ENCODE data around the gene AQP5. TPM values are rescaled to one million over a fixed set of nuclear protein-coding genes. Genes with fewer than 3 reads are reported as not detected.

AQP5 gene
- polyA plus RNA-seq, 4 donors, result 0.12 TPM; not detected in 2

- no peak for FAIRE-seq
- Histone ChIP-seq H3K9me3 (ENCODE audit: control insufficient read depth in 2 of 2, insufficient read depth in 1 of 2, low read depth in 1 of 2, low read length in 1 of 2) (no peaks in the 10 kb centered on the region), H3K27ac (ENCODE audit: low read depth in 1 of 3, low read length in 2 of 3) (no peak overlapping the region), H3K4me3 (ENCODE audit: low read depth in 1 of 3, low read length in 3 of 3) (no peak overlapping the region), H3K27me3 (ENCODE audit: control insufficient read depth in 3 of 3, insufficient read depth in 3 of 3, low read length in 3 of 3) (no peaks in the 10 kb centered on the region), H3K4me1 (ENCODE audit: control insufficient read depth in 3 of 3, insufficient read depth in 2 of 3, low read depth in 1 of 3, low read length in 2 of 3) (no peaks in the 10 kb centered on the region), H3K36me3 (ENCODE audit: control insufficient read depth in 3 of 3, insufficient read depth in 2 of 3, low read depth in 1 of 3, low read length in 3 of 3) (no peaks in the 10 kb centered on the region)
- DNase-seq, result no peak
Measured at GRCh38 chr12:49939307-49939706, 22.4 kb upstream of the AQP5 start.

- FAIRE-seq (no peak), DNase-seq (no peak)
- H3K4me1 ChIP-seq (ENCODE audit: control insufficient read depth in 3 of 3, insufficient read depth in 2 of 3, low read depth in 1 of 3, low read length in 2 of 3), result no peaks in the 10 kb centered on the region
- no peaks in the 10 kb centered on the region for H3K9me3 ChIP-seq (ENCODE audit: control insufficient read depth in 2 of 2, insufficient read depth in 1 of 2, low read depth in 1 of 2, low read length in 1 of 2)
- H3K27ac ChIP-seq (ENCODE audit: low read depth in 1 of 3, low read length in 2 of 3), result no peak overlapping the region
- H3K36me3 ChIP-seq (ENCODE audit: control insufficient read depth in 3 of 3, insufficient read depth in 2 of 3, low read depth in 1 of 3, low read length in 3 of 3), result no peaks in the 10 kb centered on the region
- 92 to 100% (median 100%) methylated on average over 1 of the region's 1 CpG for WGBS, 3 donors
- no peak overlapping the region for H3K4me3 ChIP-seq (ENCODE audit: low read depth in 1 of 3, low read length in 3 of 3)
- peaks cover 0 to 2% (median 0%) of the 10 kb centered on the region in 3 donors for H3K27me3 ChIP-seq (ENCODE audit: control insufficient read depth in 3 of 3, insufficient read depth in 3 of 3, low read length in 3 of 3)
Measured at GRCh38 chr12:49939707-49940106, 22.0 kb upstream of the AQP5 start.

- FAIRE-seq (no peak), DNase-seq (no peak)
- peaks cover 0 to 3% (median 0%) of the 10 kb centered on the region in 3 donors for H3K4me1 ChIP-seq (ENCODE audit: control insufficient read depth in 3 of 3, insufficient read depth in 2 of 3, low read depth in 1 of 3, low read length in 2 of 3)
- no peaks in the 10 kb centered on the region for H3K36me3 ChIP-seq (ENCODE audit: control insufficient read depth in 3 of 3, insufficient read depth in 2 of 3, low read depth in 1 of 3, low read length in 3 of 3)
- H3K27ac ChIP-seq (ENCODE audit: low read depth in 1 of 3, low read length in 2 of 3), result no peak overlapping the region
- peaks cover 0 to 4% (median 0%) of the 10 kb centered on the region in 3 donors for H3K27me3 ChIP-seq (ENCODE audit: control insufficient read depth in 3 of 3, insufficient read depth in 3 of 3, low read length in 3 of 3)
- H3K9me3 ChIP-seq (ENCODE audit: control insufficient read depth in 2 of 2, insufficient read depth in 1 of 2, low read depth in 1 of 2, low read length in 1 of 2), result no peaks in the 10 kb centered on the region
- 85 to 91% (median 89%) methylated on average over 13 of the region's 13 CpGs for WGBS, 3 donors
- H3K4me3 ChIP-seq (ENCODE audit: low read depth in 1 of 3, low read length in 3 of 3), result no peak overlapping the region
Measured at GRCh38 chr12:49941556-49942511, 19.8 kb upstream of the AQP5 start.

- Histone ChIP-seq H3K4me1 (ENCODE audit: control insufficient read depth in 3 of 3, insufficient read depth in 2 of 3, low read depth in 1 of 3, low read length in 2 of 3) (peaks cover 0 to 3% (median 0%) of the 10 kb centered on the region in 3 donors), H3K27me3 (ENCODE audit: control insufficient read depth in 3 of 3, insufficient read depth in 3 of 3, low read length in 3 of 3) (peaks cover 0 to 4% (median 0%) of the 10 kb centered on the region in 3 donors), H3K9me3 (ENCODE audit: control insufficient read depth in 2 of 2, insufficient read depth in 1 of 2, low read depth in 1 of 2, low read length in 1 of 2) (no peaks in the 10 kb centered on the region), H3K27ac (ENCODE audit: low read depth in 1 of 3, low read length in 2 of 3) (no peak overlapping the region), H3K36me3 (ENCODE audit: control insufficient read depth in 3 of 3, insufficient read depth in 2 of 3, low read depth in 1 of 3, low read length in 3 of 3) (no peaks in the 10 kb centered on the region), H3K4me3 (ENCODE audit: low read depth in 1 of 3, low read length in 3 of 3) (no peak overlapping the region)
- DNase-seq (no peak), FAIRE-seq (no peak)
- 93 to 96% (median 95%) methylated on average over 3 of the region's 3 CpGs for WGBS, 3 donors
Measured at GRCh38 chr12:49942512-49942893, 19.2 kb upstream of the AQP5 start.

- Histone ChIP-seq H3K4me3 (ENCODE audit: low read depth in 1 of 3, low read length in 3 of 3) (no peak overlapping the region), H3K4me1 (ENCODE audit: control insufficient read depth in 3 of 3, insufficient read depth in 2 of 3, low read depth in 1 of 3, low read length in 2 of 3) (peaks cover 0 to 3% (median 0%) of the 10 kb centered on the region in 3 donors), H3K9me3 (ENCODE audit: control insufficient read depth in 2 of 2, insufficient read depth in 1 of 2, low read depth in 1 of 2, low read length in 1 of 2) (no peaks in the 10 kb centered on the region), H3K27me3 (ENCODE audit: control insufficient read depth in 3 of 3, insufficient read depth in 3 of 3, low read length in 3 of 3) (peaks cover 0 to 4% (median 0%) of the 10 kb centered on the region in 3 donors), H3K36me3 (ENCODE audit: control insufficient read depth in 3 of 3, insufficient read depth in 2 of 3, low read depth in 1 of 3, low read length in 3 of 3) (no peaks in the 10 kb centered on the region), H3K27ac (ENCODE audit: low read depth in 1 of 3, low read length in 2 of 3) (no peak overlapping the region)
- no peak for DNase-seq
- FAIRE-seq, result no peak
- WGBS, 3 donors, result 55 to 73% (median 70%) methylated on average over 13 to 14 of the region's 14 CpGs
Measured at GRCh38 chr12:49942921-49943624, 18.6 kb upstream of the AQP5 start.

GRCh38 chr12:49943625-49943960 is 18.1 kb upstream of the AQP5 start:
- DNase-seq (no peak), FAIRE-seq (no peak)
- Histone ChIP-seq H3K4me3 (ENCODE audit: low read depth in 1 of 3, low read length in 3 of 3) (no peak overlapping the region), H3K27me3 (ENCODE audit: control insufficient read depth in 3 of 3, insufficient read depth in 3 of 3, low read length in 3 of 3) (peaks cover 0 to 4% (median 0%) of the 10 kb centered on the region in 3 donors), H3K27ac (ENCODE audit: low read depth in 1 of 3, low read length in 2 of 3) (no peak overlapping the region), H3K9me3 (ENCODE audit: control insufficient read depth in 2 of 2, insufficient read depth in 1 of 2, low read depth in 1 of 2, low read length in 1 of 2) (no peaks in the 10 kb centered on the region), H3K4me1 (ENCODE audit: control insufficient read depth in 3 of 3, insufficient read depth in 2 of 3, low read depth in 1 of 3, low read length in 2 of 3) (peaks cover 0 to 3% (median 0%) of the 10 kb centered on the region in 3 donors), H3K36me3 (ENCODE audit: control insufficient read depth in 3 of 3, insufficient read depth in 2 of 3, low read depth in 1 of 3, low read length in 3 of 3) (no peaks in the 10 kb centered on the region)
- WGBS, 3 donors, result 92 to 94% (median 92%) methylated on average over 1 of the region's 1 CpG

- no peaks in the 10 kb centered on the region for H3K9me3 ChIP-seq (ENCODE audit: control insufficient read depth in 2 of 2, insufficient read depth in 1 of 2, low read depth in 1 of 2, low read length in 1 of 2)
Measured at GRCh38 chr12:49944046-49944445, 17.6 kb upstream of the AQP5 start.

GRCh38 chr12:49944718-49945117 is 17.0 kb upstream of the AQP5 start:
- peaks cover 0 to 3% (median 0%) of the 10 kb centered on the region in 3 donors for H3K4me1 ChIP-seq (ENCODE audit: control insufficient read depth in 3 of 3, insufficient read depth in 2 of 3, low read depth in 1 of 3, low read length in 2 of 3)
- H3K9me3 ChIP-seq (ENCODE audit: control insufficient read depth in 2 of 2, insufficient read depth in 1 of 2, low read depth in 1 of 2, low read length in 1 of 2), result no peaks in the 10 kb centered on the region
- DNase-seq, result no peak
- H3K36me3 ChIP-seq (ENCODE audit: control insufficient read depth in 3 of 3, insufficient read depth in 2 of 3, low read depth in 1 of 3, low read length in 3 of 3), result no peaks in the 10 kb centered on the region
- peaks cover 0 to 4% (median 0%) of the 10 kb centered on the region in 3 donors for H3K27me3 ChIP-seq (ENCODE audit: control insufficient read depth in 3 of 3, insufficient read depth in 3 of 3, low read length in 3 of 3)
- no peak overlapping the region for H3K27ac ChIP-seq (ENCODE audit: low read depth in 1 of 3, low read length in 2 of 3)
- FAIRE-seq, result no peak
- 76 to 89% (median 83%) methylated on average over 3 of the region's 3 CpGs for WGBS, 3 donors
- H3K4me3 ChIP-seq (ENCODE audit: low read depth in 1 of 3, low read length in 3 of 3), result no peak overlapping the region

More at GRCh38 chr12:49944046-49944445, 17.6 kb upstream of the AQP5 start:
- FAIRE-seq, result no peak
- Histone ChIP-seq H3K27me3 (ENCODE audit: control insufficient read depth in 3 of 3, insufficient read depth in 3 of 3, low read length in 3 of 3) (peaks cover 0 to 4% (median 0%) of the 10 kb centered on the region in 3 donors), H3K36me3 (ENCODE audit: control insufficient read depth in 3 of 3, insufficient read depth in 2 of 3, low read depth in 1 of 3, low read length in 3 of 3) (no peaks in the 10 kb centered on the region), H3K27ac (ENCODE audit: low read depth in 1 of 3, low read length in 2 of 3) (no peak overlapping the region), H3K4me3 (ENCODE audit: low read depth in 1 of 3, low read length in 3 of 3) (no peak overlapping the region), H3K4me1 (ENCODE audit: control insufficient read depth in 3 of 3, insufficient read depth in 2 of 3, low read depth in 1 of 3, low read length in 2 of 3) (peaks cover 0 to 3% (median 0%) of the 10 kb centered on the region in 3 donors)
- WGBS, 3 donors, result 58 to 80% (median 60%) methylated on average over 5 of the region's 5 CpGs
- DNase-seq, result peak in 1 of 2 donors; percentile 58
